Measurements from ENCODE around the gene MEIOSIN. TPM values are rescaled to one million over a fixed set of nuclear protein-coding genes. Genes with fewer than 3 reads are reported as not detected.

The MEIOSIN gene
- total and polyA plus RNA-seq, 2 of the 13 experiments (the other 11 are each of a cell fraction or from before 2014, with no cell fraction given): not detected

GRCh38 chr19:45730368-45731288, 2.6 kb upstream of the MEIOSIN start, which contains the start of gene FBXO46 (continued):
- TF ChIP-seq ZUFSP (CRISPR knock-in tag; IDR thresholded peaks at IDR 0.05; ENCODE audit: borderline replicate concordance) (no peak), ZNF180 (CRISPR knock-in tag; IDR thresholded peaks at IDR 0.05; ENCODE audit: borderline replicate concordance, low read depth) (no peak), MLXIP (CRISPR knock-in tag; IDR thresholded peaks at IDR 0.05; ENCODE audit: borderline replicate concordance) (no peak), TBP (CRISPR knock-in tag; IDR thresholded peaks at IDR 0.05) (no peak), ZNF354B (CRISPR knock-in tag; IDR thresholded peaks at IDR 0.05) (no peak), ZBTB44 (CRISPR knock-in tag; IDR thresholded peaks at IDR 0.05) (no peak), REPIN1 (CRISPR knock-in tag; IDR thresholded peaks at IDR 0.05; ENCODE audit: borderline replicate concordance, low read depth) (peak; percentile 85; the same call in 1 of the 2 replicates), ZNF460 (CRISPR knock-in tag; IDR thresholded peaks at IDR 0.05; ENCODE audit: borderline replicate concordance) (no peak), ZNF558 (CRISPR knock-in tag; IDR thresholded peaks at IDR 0.05; ENCODE audit: borderline replicate concordance) (no peak), ZNF335 (CRISPR knock-in tag; IDR thresholded peaks at IDR 0.05) (peak; percentile 33; the same call in 1 of the 2 replicates), ZNF83 (CRISPR knock-in tag; IDR thresholded peaks at IDR 0.05; ENCODE audit: borderline replicate concordance) (no peak), CEBPB (IDR thresholded peaks at IDR 0.05; ENCODE audit: borderline replicate concordance, low read depth, low read length) (no peak), MAFF (IDR thresholded peaks at IDR 0.05; ENCODE audit: low read depth, low read length) (no peak), NCOA5 (CRISPR knock-in tag; IDR thresholded peaks at IDR 0.05) (no peak), ZNF780A (CRISPR knock-in tag; IDR thresholded peaks at IDR 0.05) (no peak), MTF2 (CRISPR knock-in tag; IDR thresholded peaks at IDR 0.05; ENCODE audit: borderline replicate concordance) (no peak), MAX (IDR thresholded peaks at IDR 0.05) (peak; percentile 52; the same call in 1 of the 2 replicates), JUND (CRISPR knock-in tag; IDR thresholded peaks at IDR 0.05) (0 out of 2 replicates have a peak, but pooled peaks have one; percentile 27), KLF12 (CRISPR knock-in tag; IDR thresholded peaks at IDR 0.05; ENCODE audit: borderline replicate concordance) (no peak), MIER3 (CRISPR knock-in tag; IDR thresholded peaks at IDR 0.05; ENCODE audit: borderline replicate concordance) (peak; percentile 28; the same call in 1 of the 2 replicates), MEF2D (CRISPR knock-in tag; IDR thresholded peaks at IDR 0.05) (peak; percentile 66), ELF4 (CRISPR knock-in tag; IDR thresholded peaks at IDR 0.05; ENCODE audit: borderline replicate concordance) (peak; percentile 98), HOXD1 (CRISPR knock-in tag; IDR thresholded peaks at IDR 0.05) (peak; percentile 0; the same call in 1 of the 2 replicates)

All from HepG2 (cell line).